ENCODE measurements around the gene POLH. TPM values are rescaled to one million over a fixed set of nuclear protein-coding genes. Genes with fewer than 3 reads are reported as not detected.
A peak's percentile ranks its signal among the peaks of the same experiment; 100 is the strongest.

Gene POLH
- total and polyA plus RNA-seq, 7 experiments from 2014 or later, result 7.4 to 65.6 (median 16.8) TPM

- no peaks in the 10 kb centered on the region for H3K9me3 Mint-ChIP-seq
- no peak for ATAC-seq
- POLR2A ChIA-PET, result interaction anchor here (0.6 to 1.2 kb wide), 4 partner anchors 10 to 148 kb away, joined by 3 to 5 read pairs (median 3); partner anchors contain the start of gene ABCC10
- Histone ChIP-seq H3K4me1 (ENCODE audit: control insufficient read depth in 2 of 2, insufficient read depth in 2 of 2, low read length in 2 of 2) (peaks cover 20 to 21% of the 10 kb centered on the region in 2 donors), H3K36me3 (ENCODE audit: control insufficient read depth in 2 of 3, insufficient read depth in 3 of 3, low read length in 3 of 3) (peaks cover 0 to 38% (median 6%) of the 10 kb centered on the region in 3 experiments), H3K27me3 (ENCODE audit: control insufficient read depth in 2 of 2, insufficient read depth in 2 of 2, low read length in 2 of 2) (no peaks in the 10 kb centered on the region), H3K9me3 (ENCODE audit: control insufficient read depth in 2 of 3, low read length in 3 of 3) (no peaks in the 10 kb centered on the region), H3K27ac (ENCODE audit: low read depth, low read length) (peak overlapping the region; percentile 89), H3K4me3 (ENCODE audit: low read length) (peak overlapping the region; percentile 77)
- H3K4me1 Mint-ChIP-seq, result peaks cover 21 to 62% (median 41%) of the 10 kb centered on the region in 7 donors
- peak overlapping the region; percentile 65 to 94 (median 92) for H3K27ac Mint-ChIP-seq
- intact Hi-C loops (cut with micrococcal nuclease), result loop anchor here (1.0 to 10.0 kb wide), 6 partner anchors 120 to 563 kb away; partner anchors contain the start of genes DLK2 (in 1 of the 2), KLHDC3 (in 1 of the 2), MEA1 (in 1 of the 2) and MRPL14 (in 1 of the 2)
- CTCF ChIA-PET, result no interaction called here
- H3K36me3 Mint-ChIP-seq, result peaks cover 5 to 32% (median 12%) of the 10 kb centered on the region in 5 donors
- no peaks in the 10 kb centered on the region for H3K27me3 Mint-ChIP-seq
- peak overlapping the region; percentile 90 to 100 (median 98) for H3K4me3 Mint-ChIP-seq
- DNase-seq, result peak in 4 of 9 donors; percentile 0 to 71 (median 2)
Measured at GRCh38 chr6:43575105-43575771, 747 bp upstream of the POLH start.

DNA sequence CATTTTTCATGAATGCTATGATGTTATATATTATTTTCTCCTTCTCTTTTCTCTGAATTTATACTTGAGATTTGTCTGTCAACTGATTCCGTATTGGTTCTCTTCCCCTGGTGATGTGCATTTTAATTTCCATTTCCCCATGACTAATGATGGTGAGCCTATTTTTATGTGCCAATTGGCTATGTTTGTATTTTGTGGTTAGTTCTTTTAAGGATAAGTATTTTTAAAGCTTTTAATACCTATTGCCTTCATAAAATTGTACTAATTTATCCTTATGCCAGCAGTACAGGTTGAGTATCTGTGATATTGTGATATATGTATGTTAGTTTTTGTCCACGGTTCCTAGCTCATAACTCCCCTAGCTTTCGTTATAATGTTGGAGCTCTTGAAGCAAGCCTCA is 2.8 kb downstream of the POLH start:
- CTCF ChIA-PET, result no interaction called here
- Histone ChIP-seq H3K27me3 (ENCODE audit: control insufficient read depth in 2 of 2, insufficient read depth in 2 of 2, low read length in 2 of 2) (no peaks in the 10 kb centered on the region), H3K9me3 (ENCODE audit: control insufficient read depth in 2 of 3, low read length in 3 of 3) (no peaks in the 10 kb centered on the region), H3K27ac (ENCODE audit: low read depth, low read length) (no peak overlapping the region), H3K4me3 (ENCODE audit: low read length) (no peak overlapping the region), H3K36me3 (ENCODE audit: control insufficient read depth in 2 of 3, insufficient read depth in 3 of 3, low read length in 3 of 3) (peaks cover 0 to 15% (median 0%) of the 10 kb centered on the region in 3 experiments), H3K4me1 (ENCODE audit: control insufficient read depth in 2 of 2, insufficient read depth in 2 of 2, low read length in 2 of 2) (peaks cover 20 to 22% of the 10 kb centered on the region in 2 donors)
- Mint-ChIP-seq H3K27me3 (no peaks in the 10 kb centered on the region), H3K27ac (peak overlapping the region in 4 of 9 donors; percentile 3 to 42 (median 22)), H3K9me3 (no peaks in the 10 kb centered on the region), H3K36me3 (peaks cover 0 to 32% (median 12%) of the 10 kb centered on the region in 5 donors), H3K4me1 (peaks cover 18 to 47% (median 35%) of the 10 kb centered on the region in 7 donors), H3K4me3 (peak overlapping the region in 7 of 10 donors; percentile 3 to 71 (median 35))
- intact Hi-C loops (cut with micrococcal nuclease), result loop anchor here (5.0 to 10.0 kb wide), 5 partner anchors 124 to 566 kb away; partner anchors contain the start of genes DLK2 (in 1 of the 2), KLHDC3 (in 1 of the 2), MEA1 (in 1 of the 2) and SRF (in 1 of the 2)
- no peak for DNase-seq
- no peak for ATAC-seq
- POLR2A ChIA-PET, result no interaction called here

DNA sequence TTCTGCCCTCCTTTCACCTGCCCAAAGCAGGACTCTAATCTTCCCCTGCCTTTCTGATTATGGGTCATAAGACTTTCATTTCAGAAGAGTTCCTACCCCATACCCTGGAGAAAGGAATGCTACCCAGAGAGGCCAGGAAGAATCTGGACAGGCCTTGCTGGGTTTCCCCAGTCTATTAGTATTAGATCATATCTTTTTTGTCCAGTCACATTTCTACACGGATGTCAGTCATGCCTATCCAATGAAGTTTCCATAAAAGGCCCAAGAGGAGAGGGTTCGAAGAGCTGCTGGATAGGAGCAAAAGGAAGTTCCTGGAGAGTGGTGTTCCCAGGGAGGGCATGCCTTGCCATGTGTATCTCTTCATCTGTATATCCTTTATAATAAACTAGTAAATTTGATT is 3.2 kb downstream of the POLH start:
- no peaks in the 10 kb centered on the region for H3K9me3 ChIP-seq (ENCODE audit: control insufficient read depth in 2 of 3, low read length in 3 of 3)
- Mint-ChIP-seq H3K27ac (peak overlapping the region in 3 of 9 donors; percentile 4 to 42 (median 8)), H3K9me3 (no peaks in the 10 kb centered on the region), H3K27me3 (no peaks in the 10 kb centered on the region), H3K4me3 (peak overlapping the region in 3 of 10 donors; percentile 3 to 71 (median 42)), H3K36me3 (peaks cover 0 to 36% (median 14%) of the 10 kb centered on the region in 5 donors), H3K4me1 (peaks cover 20 to 50% (median 37%) of the 10 kb centered on the region in 7 donors)
- POLR2A ChIA-PET, result no interaction called here
- intact Hi-C loops (cut with micrococcal nuclease), result loop anchor here (5.0 to 10.0 kb wide), 5 partner anchors 124 to 567 kb away; partner anchors contain the start of genes DLK2 (in 1 of the 2), KLHDC3 (in 1 of the 2), MEA1 (in 1 of the 2) and SRF (in 1 of the 2)
- DNase-seq, result no peak
- H3K36me3 ChIP-seq (ENCODE audit: control insufficient read depth in 2 of 3, insufficient read depth in 3 of 3, low read length in 3 of 3), result peaks cover 0 to 19% (median 0%) of the 10 kb centered on the region in 3 experiments
- CTCF ChIA-PET, result no interaction called here
- H3K4me1 ChIP-seq (ENCODE audit: control insufficient read depth in 2 of 2, insufficient read depth in 2 of 2, low read length in 2 of 2), result peaks cover 20 to 27% of the 10 kb centered on the region in 2 donors
- no peak overlapping the region for H3K27ac ChIP-seq (ENCODE audit: low read depth, low read length)
- no peak overlapping the region for H3K4me3 ChIP-seq (ENCODE audit: low read length)
- ATAC-seq, result no peak
- no peaks in the 10 kb centered on the region for H3K27me3 ChIP-seq (ENCODE audit: control insufficient read depth in 2 of 2, insufficient read depth in 2 of 2, low read length in 2 of 2)

- Histone ChIP-seq H3K27me3 (ENCODE audit: control insufficient read depth in 2 of 2, insufficient read depth in 2 of 2, low read length in 2 of 2) (no peaks in the 10 kb centered on the region), H3K36me3 (ENCODE audit: control insufficient read depth in 2 of 3, insufficient read depth in 3 of 3, low read length in 3 of 3) (peaks cover 0 to 36% (median 4%) of the 10 kb centered on the region in 3 experiments), H3K4me1 (ENCODE audit: control insufficient read depth in 2 of 2, insufficient read depth in 2 of 2, low read length in 2 of 2) (peaks cover 14 to 27% of the 10 kb centered on the region in 2 donors), H3K4me3 (ENCODE audit: low read length) (no peak overlapping the region), H3K27ac (ENCODE audit: low read depth, low read length) (no peak overlapping the region), H3K9me3 (ENCODE audit: control insufficient read depth in 2 of 3, low read length in 3 of 3) (no peaks in the 10 kb centered on the region)
- Mint-ChIP-seq H3K27me3 (no peaks in the 10 kb centered on the region), H3K27ac (peak overlapping the region in 3 of 9 donors; percentile 52 to 69 (median 57)), H3K9me3 (no peaks in the 10 kb centered on the region), H3K4me1 (peaks cover 26 to 59% (median 36%) of the 10 kb centered on the region in 7 donors), H3K36me3 (peaks cover 0 to 46% (median 28%) of the 10 kb centered on the region in 5 donors), H3K4me3 (peak overlapping the region in 1 of 10 donors; percentile 23)
- DNase-seq, result no peak
- ChIA-PET CTCF (no interaction called here), POLR2A (no interaction called here)
- intact Hi-C loops (cut with micrococcal nuclease), result no loop called here
- ATAC-seq, result no peak
Measured at GRCh38 chr6:43582911-43583310, 6.9 kb downstream of the POLH start.

DNA sequence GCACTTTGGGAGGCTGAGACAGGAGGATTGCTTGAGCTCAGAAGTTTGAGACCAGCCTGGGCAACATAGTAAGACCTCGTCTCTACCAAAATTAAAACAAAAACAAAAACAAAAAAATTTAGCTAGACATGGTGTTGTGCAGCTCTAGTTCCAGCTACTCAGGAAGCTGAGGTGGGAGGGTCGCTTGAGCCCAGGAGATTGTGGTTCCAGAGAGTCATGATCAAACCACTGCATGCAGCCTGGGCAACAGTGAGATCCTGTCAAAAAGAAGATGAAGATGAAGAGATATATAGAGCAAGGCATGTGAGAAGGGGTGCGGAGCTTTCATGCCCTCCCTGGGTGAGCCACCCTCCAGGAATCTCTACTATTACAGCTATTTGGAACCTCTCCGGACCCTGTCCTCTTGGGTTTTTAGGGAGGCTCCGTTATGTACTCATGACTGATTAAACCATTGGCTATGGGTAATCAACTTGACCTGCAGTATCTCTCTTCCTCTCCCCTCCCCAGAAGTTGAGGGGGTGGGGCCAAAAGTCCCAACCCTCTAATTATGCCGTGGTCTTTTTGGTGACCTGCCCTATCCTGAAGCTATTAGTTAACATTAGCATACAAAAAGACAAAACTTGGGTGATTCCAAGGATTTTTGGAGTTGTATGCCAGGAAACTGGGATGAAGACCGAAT is 9.0 kb downstream of the POLH start:
- ATAC-seq (peak; percentile 54), DNase-seq (no peak)
- POLR2A ChIA-PET, result interaction anchor here (1.1 kb wide), 2 partner anchors 9 to 65 kb away, joined by 3 to 5 read pairs; partner anchors contain the start of genes POLH and XPO5
- CTCF ChIA-PET, result interaction anchor here (0.6 to 1.5 kb wide), 2 partner anchors 18 to 1038 kb away, joined by 3 read pairs; no protein-coding TSS in a partner anchor
- H3K4me1 Mint-ChIP-seq, result peaks cover 16 to 55% (median 21%) of the 10 kb centered on the region in 7 donors
- H3K4me3 Mint-ChIP-seq, result peak overlapping the region in 8 of 10 donors; percentile 26 to 74 (median 37)
- Histone ChIP-seq H3K36me3 (ENCODE audit: control insufficient read depth in 2 of 3, insufficient read depth in 3 of 3, low read length in 3 of 3) (peaks cover 0 to 46% (median 4%) of the 10 kb centered on the region in 3 experiments), H3K27me3 (ENCODE audit: control insufficient read depth in 2 of 2, insufficient read depth in 2 of 2, low read length in 2 of 2) (no peaks in the 10 kb centered on the region), H3K4me3 (ENCODE audit: low read length) (no peak overlapping the region), H3K9me3 (ENCODE audit: control insufficient read depth in 2 of 3, low read length in 3 of 3) (no peaks in the 10 kb centered on the region), H3K27ac (ENCODE audit: low read depth, low read length) (no peak overlapping the region), H3K4me1 (ENCODE audit: control insufficient read depth in 2 of 2, insufficient read depth in 2 of 2, low read length in 2 of 2) (peaks cover 9 to 18% of the 10 kb centered on the region in 2 donors)
- intact Hi-C loops (cut with micrococcal nuclease), result no loop called here
- peaks cover 0 to 44% (median 36%) of the 10 kb centered on the region in 5 donors for H3K36me3 Mint-ChIP-seq
- peak overlapping the region; percentile 56 to 90 (median 70) for H3K27ac Mint-ChIP-seq
- no peaks in the 10 kb centered on the region for H3K9me3 Mint-ChIP-seq
- H3K27me3 Mint-ChIP-seq, result no peaks in the 10 kb centered on the region

DNA sequence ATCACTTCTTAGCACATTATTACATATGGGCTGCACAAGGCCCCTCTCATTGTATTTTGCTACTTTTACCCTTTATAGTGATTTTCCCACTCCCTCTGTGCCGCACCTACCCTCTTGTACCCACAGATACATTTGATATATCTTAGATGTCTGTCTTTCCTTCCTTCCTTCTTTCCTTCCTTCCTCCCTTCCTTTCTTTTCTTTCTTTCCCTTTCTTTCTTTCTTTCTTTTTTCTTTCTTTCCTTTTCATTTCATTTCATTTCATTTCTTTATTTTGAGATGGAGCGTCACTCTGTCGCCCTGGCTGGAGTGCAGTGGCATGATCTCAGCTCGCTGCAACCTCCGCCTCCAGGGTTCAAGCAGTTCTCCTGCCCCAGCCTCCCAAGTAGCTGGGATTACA is 12.2 kb downstream of the POLH start:
- H3K4me3 ChIP-seq (ENCODE audit: low read length), result no peak overlapping the region
- H3K27me3 Mint-ChIP-seq, result no peaks in the 10 kb centered on the region
- H3K27ac ChIP-seq (ENCODE audit: low read depth, low read length), result no peak overlapping the region
- no peak overlapping the region for H3K27ac Mint-ChIP-seq
- ATAC-seq, result no peak
- ChIA-PET CTCF (no interaction called here), POLR2A (no interaction called here)
- H3K4me3 Mint-ChIP-seq, result no peak overlapping the region
- peaks cover 0 to 46% (median 39%) of the 10 kb centered on the region in 5 donors for H3K36me3 Mint-ChIP-seq
- peaks cover 0 to 55% (median 4%) of the 10 kb centered on the region in 3 experiments for H3K36me3 ChIP-seq (ENCODE audit: control insufficient read depth in 2 of 3, insufficient read depth in 3 of 3, low read length in 3 of 3)
- no peaks in the 10 kb centered on the region for H3K27me3 ChIP-seq (ENCODE audit: control insufficient read depth in 2 of 2, insufficient read depth in 2 of 2, low read length in 2 of 2)
- no peak for DNase-seq
- peaks cover 16 to 48% (median 21%) of the 10 kb centered on the region in 7 donors for H3K4me1 Mint-ChIP-seq
- H3K9me3 Mint-ChIP-seq, result no peaks in the 10 kb centered on the region
- H3K9me3 ChIP-seq (ENCODE audit: control insufficient read depth in 2 of 3, low read length in 3 of 3), result no peaks in the 10 kb centered on the region
- H3K4me1 ChIP-seq (ENCODE audit: control insufficient read depth in 2 of 2, insufficient read depth in 2 of 2, low read length in 2 of 2), result peaks cover 9 to 18% of the 10 kb centered on the region in 2 donors
- intact Hi-C loops (cut with micrococcal nuclease), result no loop called here
